ENCODE results near the gene CHI3L2.

The CHI3L2 gene

GRCh38 chr1:111286912-111287311 lies 59.4 kb downstream of the CHI3L2 start:
- H3K9me3 ChIP-seq (ENCODE audit: low read length): no peaks in the 10 kb centered on the region
- H3K9ac ChIP-seq (ENCODE audit: low read length): no peak overlapping the region
- no peak overlapping the region for H3K4me3 ChIP-seq (ENCODE audit: low read depth, low read length, poor library complexity, severe bottlenecking)
- H3K27ac ChIP-seq (ENCODE audit: low read depth, low read length, poor library complexity, severe bottlenecking): no peak overlapping the region
- H3K4me2 ChIP-seq (ENCODE audit: low read length): no peak overlapping the region
- no peak overlapping the region for H2AFZ ChIP-seq (ENCODE audit: low read length)
- no peaks in the 10 kb centered on the region for H3K79me2 ChIP-seq (ENCODE audit: insufficient read depth, low read length)
- H3K9me2 ChIP-seq (ENCODE audit: low read depth, low read length): no peaks in the 10 kb centered on the region
- H3F3A ChIP-seq (ENCODE audit: insufficient read depth, low read length): no peaks in the 10 kb centered on the region
- H3K4me1 ChIP-seq (ENCODE audit: insufficient read depth, low read length, severe bottlenecking): no peaks in the 10 kb centered on the region
- TF ChIP-seq EZH2 (IDR thresholded peaks at IDR 0.05; ENCODE audit: borderline replicate concordance, low read length) (no peak), CTCF (IDR thresholded peaks at IDR 0.05; ENCODE audit: low read length) (no peak)
- no peaks in the 10 kb centered on the region for H4K20me1 ChIP-seq (ENCODE audit: insufficient read depth, low read length)
- H3K36me3 ChIP-seq (ENCODE audit: insufficient read depth, low read length): no peaks in the 10 kb centered on the region
- no peaks in the 10 kb centered on the region; the same call in 1 of the 2 replicates for H3K27me3 ChIP-seq (ENCODE audit: insufficient read depth, low read length)

DNA sequence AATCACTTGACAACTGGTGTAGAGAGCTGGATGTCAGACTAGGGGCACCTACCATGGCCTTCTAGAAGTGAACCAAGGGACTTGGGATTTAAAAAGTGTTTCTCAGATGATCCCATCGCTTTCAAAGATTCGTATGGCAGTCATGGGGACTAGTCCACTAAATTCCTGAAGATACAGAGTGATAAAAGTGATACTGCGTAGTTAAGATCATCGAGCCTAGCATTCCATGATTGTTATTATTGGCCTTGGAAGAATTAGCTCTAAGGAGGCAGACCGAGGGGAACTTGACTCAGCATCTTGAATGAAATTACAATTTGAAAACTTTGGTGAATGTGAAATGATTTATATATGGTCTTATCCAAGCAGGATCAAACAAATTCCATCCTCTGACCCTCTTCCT lies 61.9 kb downstream of the CHI3L2 start:
- Histone ChIP-seq H3K9ac (ENCODE audit: low read length) (no peak overlapping the region), H3K9me3 (ENCODE audit: low read length) (no peaks in the 10 kb centered on the region), H4K20me1 (ENCODE audit: insufficient read depth, low read length) (no peaks in the 10 kb centered on the region), H3K27me3 (ENCODE audit: insufficient read depth, low read length) (no peaks in the 10 kb centered on the region; the same call in 1 of the 2 replicates), H3K9me2 (ENCODE audit: low read depth, low read length) (no peaks in the 10 kb centered on the region), H3K36me3 (ENCODE audit: insufficient read depth, low read length) (no peaks in the 10 kb centered on the region), H2AFZ (ENCODE audit: low read length) (no peak overlapping the region), H3K79me2 (ENCODE audit: insufficient read depth, low read length) (no peaks in the 10 kb centered on the region), H3K4me2 (ENCODE audit: low read length) (no peak overlapping the region), H3K4me3 (ENCODE audit: low read depth, low read length, poor library complexity, severe bottlenecking) (no peak overlapping the region), H3K27ac (ENCODE audit: low read depth, low read length, poor library complexity, severe bottlenecking) (no peak overlapping the region), H3K4me1 (ENCODE audit: insufficient read depth, low read length, severe bottlenecking) (no peaks in the 10 kb centered on the region), H3F3A (ENCODE audit: insufficient read depth, low read length) (no peaks in the 10 kb centered on the region)
- no peak for TF ChIP-seq EZH2 (IDR thresholded peaks at IDR 0.05; ENCODE audit: borderline replicate concordance, low read length)
- no peak for TF ChIP-seq CTCF (IDR thresholded peaks at IDR 0.05; ENCODE audit: low read length)

GRCh38 chr1:111290104-111290503 lies 62.6 kb downstream of the CHI3L2 start:
- Histone ChIP-seq H3K4me1 (ENCODE audit: insufficient read depth, low read length, severe bottlenecking) (no peaks in the 10 kb centered on the region), H3K4me3 (ENCODE audit: low read depth, low read length, poor library complexity, severe bottlenecking) (no peak overlapping the region), H3K27ac (ENCODE audit: low read depth, low read length, poor library complexity, severe bottlenecking) (no peak overlapping the region), H3K79me2 (ENCODE audit: insufficient read depth, low read length) (no peaks in the 10 kb centered on the region), H3F3A (ENCODE audit: insufficient read depth, low read length) (no peaks in the 10 kb centered on the region), H3K9ac (ENCODE audit: low read length) (no peak overlapping the region), H3K9me2 (ENCODE audit: low read depth, low read length) (no peaks in the 10 kb centered on the region), H2AFZ (ENCODE audit: low read length) (no peak overlapping the region), H4K20me1 (ENCODE audit: insufficient read depth, low read length) (no peaks in the 10 kb centered on the region), H3K4me2 (ENCODE audit: low read length) (no peak overlapping the region), H3K27me3 (ENCODE audit: insufficient read depth, low read length) (no peaks in the 10 kb centered on the region; the same call in 1 of the 2 replicates), H3K9me3 (ENCODE audit: low read length) (no peaks in the 10 kb centered on the region), H3K36me3 (ENCODE audit: insufficient read depth, low read length) (no peaks in the 10 kb centered on the region)
- TF ChIP-seq EZH2 (IDR thresholded peaks at IDR 0.05; ENCODE audit: borderline replicate concordance, low read length) (no peak), CTCF (IDR thresholded peaks at IDR 0.05; ENCODE audit: low read length) (no peak)
